Sigmoid colon (tissue), 3 donors: ENCODE results near the gene CPXM1.

ENCODE experiments used
- CTCF ChIP-seq, 4 experiments: fragments of 450-650 bp in 3 of 4; fragments of 200-600 bp in 1 of 4; IDR thresholded peaks; one replicate each; pipeline ENCODE4 v1.5.1; 2016 to 2019; ENCODE audit warnings: antibody characterized with exemption in 4 of 4, mild to moderate bottlenecking in 3 of 4, moderate library complexity in 2 of 4
- POLR2A ChIP-seq, 2 donors: fragments of 450-650 bp; IDR thresholded peaks; one replicate each; pipeline ENCODE4 v1.6.1; 2016; ENCODE audit warnings: antibody characterized with exemption in 2 of 2, mild to moderate bottlenecking in 2 of 2, moderate library complexity in 2 of 2

- TF ChIP-seq CTCF (IDR thresholded peaks at IDR 0.05) (no peak), POLR2A (IDR thresholded peaks at IDR 0.05) (no peak)
Observed at GRCh38 chr20:2780948-2781347, 19.5 kb downstream of the CPXM1 start.
